ENCODE data around the gene FRA10AC1. TPM values are rescaled to one million over a fixed set of nuclear protein-coding genes. Genes with fewer than 3 reads are reported as not detected.

Gene FRA10AC1
- total and polyA plus RNA-seq, 2 of the 13 experiments (the other 11 are each of a cell fraction or from before 2014, with no cell fraction given): 5.3 to 7.4 TPM

DNA sequence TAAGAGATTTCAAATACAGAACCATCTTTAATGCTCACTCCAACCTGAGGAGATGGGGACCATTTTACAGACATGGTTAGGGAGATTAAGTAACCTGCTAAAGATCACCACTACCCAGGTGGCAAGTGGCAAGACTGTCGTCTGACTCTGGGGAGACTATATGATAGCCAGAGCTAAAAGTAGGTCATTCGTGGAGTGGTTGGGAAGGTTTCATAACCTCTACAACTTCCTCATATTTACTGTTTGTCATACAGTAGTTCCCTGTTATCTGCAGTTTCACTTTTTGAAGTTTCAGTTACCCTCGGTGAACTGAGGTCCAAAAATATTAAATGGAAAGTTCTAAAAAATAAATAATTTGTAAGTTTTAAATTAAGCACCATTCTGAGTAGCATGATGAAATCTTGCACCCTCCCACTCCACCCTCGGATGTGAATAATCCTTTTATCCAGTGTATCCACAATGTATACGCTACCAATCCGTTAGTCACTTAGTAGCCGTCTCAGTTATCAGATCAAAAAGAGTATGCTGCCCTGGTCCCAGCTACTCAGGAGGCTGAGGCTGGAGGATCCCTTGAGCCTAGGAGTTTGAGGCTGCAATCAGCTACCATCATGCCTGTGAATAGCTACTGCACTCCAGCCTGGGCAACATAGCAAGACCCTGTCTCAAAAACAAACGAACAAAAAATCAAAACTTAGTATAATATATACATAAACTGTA is 40.4 kb upstream of the FRA10AC1 start:
- in situ Hi-C loops (cut with HindIII; ENCODE audit: extremely low pct_ligation_motif_present, low pct_unique_long_range_greater_than_20kb): no loop called here
- no peaks in the 10 kb centered on the region for H3K79me2 ChIP-seq (ENCODE audit: insufficient read depth, low read length)
- WGBS (ENCODE audit: low lambda C conversion rate): 5% methylated on average over 8 of the region's 8 CpGs
- no TSS peak for BruUV-seq (replicated peaks)
- ChIA-PET POLR2A (no interaction called here), CTCF (ENCODE audit: low intra/inter-chr PET ratio, low total read pairs) (no interaction called here)
- H3K27ac ChIP-seq (ENCODE audit: extremely low read length, insufficient read depth, low read length): no peak overlapping the region
- no peak overlapping the region for H3K4me3 ChIP-seq (replicated peaks in 1 of 3; ENCODE audit: insufficient read depth in 1 of 3, low read depth in 2 of 3, low read length in 3 of 3)
- intact Hi-C loops (cut with micrococcal nuclease; ENCODE audit: unreplicated experiment): no loop called here
- no peak for ATAC-seq
- TF ChIP-seq, protein P1, sequence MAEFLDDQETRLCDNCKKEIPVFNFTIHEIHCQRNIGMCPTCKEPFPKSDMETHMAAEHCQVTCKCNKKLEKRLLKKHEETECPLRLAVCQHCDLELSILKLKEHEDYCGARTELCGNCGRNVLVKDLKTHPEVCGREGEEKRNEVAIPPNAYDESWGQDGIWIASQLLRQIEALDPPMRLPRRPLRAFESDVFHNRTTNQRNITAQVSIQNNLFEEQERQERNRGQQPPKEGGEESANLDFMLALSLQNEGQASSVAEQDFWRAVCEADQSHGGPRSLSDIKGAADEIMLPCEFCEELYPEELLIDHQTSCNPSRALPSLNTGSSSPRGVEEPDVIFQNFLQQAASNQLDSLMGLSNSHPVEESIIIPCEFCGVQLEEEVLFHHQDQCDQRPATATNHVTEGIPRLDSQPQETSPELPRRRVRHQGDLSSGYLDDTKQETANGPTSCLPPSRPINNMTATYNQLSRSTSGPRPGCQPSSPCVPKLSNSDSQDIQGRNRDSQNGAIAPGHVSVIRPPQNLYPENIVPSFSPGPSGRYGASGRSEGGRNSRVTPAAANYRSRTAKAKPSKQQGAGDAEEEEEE (CRISPR knock-in tag; IDR thresholded peaks at IDR 0.05; ENCODE audit: borderline replicate concordance): no peak
- no peak for TF ChIP-seq ZFP82 (CRISPR knock-in tag; IDR thresholded peaks at IDR 0.05; ENCODE audit: borderline replicate concordance)
- peak overlapping the region; percentile 7; the same call in 1 of the 2 replicates for H3K4me2 ChIP-seq (ENCODE audit: low read depth, low read length)
- H3K9ac ChIP-seq (ENCODE audit: insufficient read depth, low read depth, low read length): no peak overlapping the region
- no peaks in the 10 kb centered on the region for H3K4me1 ChIP-seq (ENCODE audit: insufficient read depth, low read length)
- FAIRE-seq: no peak
- DNase-seq (ENCODE audit: low spot score): no peak
- H2AFZ ChIP-seq (ENCODE audit: low read length): no peak overlapping the region
- peaks cover 0 to 4% of the 10 kb centered on the region in 2 experiments; a peak in 2 of 5 replicates for H3K27me3 ChIP-seq (ENCODE audit: control insufficient read depth in 1 of 2, insufficient read depth in 2 of 2, low read length in 2 of 2)
- no peaks in the 10 kb centered on the region for H3K9me3 ChIP-seq (ENCODE audit: low read length)
- no peaks in the 10 kb centered on the region for H4K20me1 ChIP-seq (ENCODE audit: insufficient read depth, low read length)
- no peaks in the 10 kb centered on the region for H3K36me3 ChIP-seq (replicated peaks in 1 of 2; ENCODE audit: control insufficient read depth in 1 of 2, insufficient read depth in 2 of 2, low read length in 2 of 2)

DNA sequence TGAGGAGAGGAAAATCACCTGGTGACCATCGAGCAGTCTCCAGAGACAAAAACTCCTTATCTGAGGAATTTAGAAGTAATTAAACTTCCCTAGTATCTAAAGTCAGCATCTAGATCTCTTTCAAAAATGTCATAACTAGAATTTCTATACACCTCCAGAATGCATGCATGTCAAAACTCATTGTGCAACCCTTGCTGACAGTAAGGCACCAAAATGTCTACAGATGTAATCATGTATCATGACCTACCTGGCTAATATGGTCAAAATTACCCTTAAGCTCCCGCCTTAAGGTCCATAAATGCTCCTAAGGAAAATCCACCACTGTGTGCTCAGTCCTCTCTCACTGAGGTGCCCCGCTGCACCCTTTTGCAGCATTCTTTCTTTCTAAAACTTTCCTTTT is 39.0 kb upstream of the FRA10AC1 start:
- TF ChIP-seq, protein P2, sequence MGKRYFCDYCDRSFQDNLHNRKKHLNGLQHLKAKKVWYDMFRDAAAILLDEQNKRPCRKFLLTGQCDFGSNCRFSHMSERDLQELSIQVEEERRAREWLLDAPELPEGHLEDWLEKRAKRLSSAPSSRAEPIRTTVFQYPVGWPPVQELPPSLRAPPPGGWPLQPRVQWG (CRISPR knock-in tag; IDR thresholded peaks at IDR 0.05; ENCODE audit: borderline replicate concordance, low read depth): no peak
- 0 out of 2 replicates have a peak, but pooled peaks have one; percentile 18 for TF ChIP-seq CEBPB (IDR thresholded peaks at IDR 0.05; ENCODE audit: borderline replicate concordance, low read depth, low read length)
- no peak for DNase-seq (ENCODE audit: low spot score)
- H4K20me1 ChIP-seq (ENCODE audit: insufficient read depth, low read length): no peaks in the 10 kb centered on the region
- H3K79me2 ChIP-seq (ENCODE audit: insufficient read depth, low read length): no peaks in the 10 kb centered on the region
- in situ Hi-C loops (cut with HindIII; ENCODE audit: extremely low pct_ligation_motif_present, low pct_unique_long_range_greater_than_20kb): no loop called here
- H3K4me1 ChIP-seq (ENCODE audit: insufficient read depth, low read length): no peaks in the 10 kb centered on the region
- intact Hi-C loops (cut with micrococcal nuclease; ENCODE audit: unreplicated experiment): no loop called here
- H3K4me3 ChIP-seq (replicated peaks in 1 of 3; ENCODE audit: insufficient read depth in 1 of 3, low read depth in 2 of 3, low read length in 3 of 3): no peak overlapping the region
- no peak for ATAC-seq
- no peak for FAIRE-seq
- H3K4me2 ChIP-seq (ENCODE audit: low read depth, low read length): no peak overlapping the region
- H2AFZ ChIP-seq (ENCODE audit: low read length): no peak overlapping the region
- CTCF ChIA-PET (ENCODE audit: low intra/inter-chr PET ratio, low total read pairs): no interaction called here
- BruUV-seq (replicated peaks): no TSS peak
- H3K36me3 ChIP-seq (replicated peaks in 1 of 2; ENCODE audit: control insufficient read depth in 1 of 2, insufficient read depth in 2 of 2, low read length in 2 of 2): no peaks in the 10 kb centered on the region
- H3K27ac ChIP-seq (ENCODE audit: extremely low read length, insufficient read depth, low read length): no peak overlapping the region
- WGBS (ENCODE audit: low lambda C conversion rate): 3% methylated on average over 3 of the region's 3 CpGs
- POLR2A ChIA-PET: no interaction called here
- H3K9ac ChIP-seq (ENCODE audit: insufficient read depth, low read depth, low read length): no peak overlapping the region
- no peaks in the 10 kb centered on the region for H3K9me3 ChIP-seq (ENCODE audit: low read length)
- H3K27me3 ChIP-seq (ENCODE audit: control insufficient read depth in 1 of 2, insufficient read depth in 2 of 2, low read length in 2 of 2): peaks cover 0 to 4% of the 10 kb centered on the region in 2 experiments; a peak in 2 of 5 replicates

All from HepG2 (cell line).